Measurements from ENCODE around the gene PPP2R5A.
"Not testable (repeated sequence)": the region's sequence is repeated elsewhere in the genome, so short reads cannot be mapped to it uniquely, and the experiment has no call there.

The PPP2R5A gene

GRCh38 chr1:212359794-212360479 is 74.7 kb downstream of the PPP2R5A start:
- DNase-seq, result no peak

- no peak for DNase-seq
These were observed 79.8 kb downstream of the PPP2R5A start for GRCh38 chr1:212364985-212365384.

GRCh38 chr1:212366901-212367300 is 81.7 kb downstream of the PPP2R5A start:
- peak; percentile 11 for DNase-seq

GRCh38 chr1:212367474-212368072 is 82.4 kb downstream of the PPP2R5A start:
- DNase-seq, result no peak

GRCh38 chr1:212368073-212368484 is 82.9 kb downstream of the PPP2R5A start:
- peak; percentile 76 for DNase-seq

- no peak for DNase-seq
These were observed 90.8 kb downstream of the PPP2R5A start for GRCh38 chr1:212375986-212376385.

- no peak for DNase-seq
These were observed 92.4 kb downstream of the PPP2R5A start for GRCh38 chr1:212377644-212378043.

- no peak for DNase-seq
These were observed 94.2 kb downstream of the PPP2R5A start for GRCh38 chr1:212379366-212379765.

- no peak for DNase-seq
These were observed 96.3 kb downstream of the PPP2R5A start for GRCh38 chr1:212381397-212382035.

GRCh38 chr1:212386029-212386428 is 100.8 kb downstream of the PPP2R5A start:
- no peak for DNase-seq

- DNase-seq, result no peak
These were observed 103.9 kb downstream of the PPP2R5A start for GRCh38 chr1:212388985-212389716.

- not testable (repeated sequence) for DNase-seq
These were observed 110.6 kb downstream of the PPP2R5A start for GRCh38 chr1:212395678-212396437.

- no peak for DNase-seq
These were observed 111.4 kb downstream of the PPP2R5A start for GRCh38 chr1:212396638-212397037.

GRCh38 chr1:212397171-212397570 is 112.0 kb downstream of the PPP2R5A start:
- no peak for DNase-seq

- DNase-seq, result no peak
These were observed 115.8 kb downstream of the PPP2R5A start for GRCh38 chr1:212401042-212401441.

GRCh38 chr1:212401838-212402582 is 116.8 kb downstream of the PPP2R5A start:
- DNase-seq, result peak; percentile 47

- no peak for DNase-seq
These were observed 117.6 kb downstream of the PPP2R5A start for GRCh38 chr1:212402666-212403321.

- DNase-seq, result no peak
These were observed 125.1 kb downstream of the PPP2R5A start for GRCh38 chr1:212410231-212410820.

Measured in fibroblast of skin of scalp (primary cell).